HL-60 (cell line): ENCODE results near the gene MGAT4C.

ENCODE experiments used
- DNase-seq, 2 experiments: peaks; one replicate each; pipeline ENCODE4 v3.0.0-alpha.2; 2010 to 2020; ENCODE audit warnings: low read depth in 1 of 2, low spot score in 1 of 2
- H3K27ac ChIP-seq: fragments of 250-450 bp; sonication (Bioruptor Pico); replicated peaks from 2 replicates; pipeline ENCODE4 v1.5.1; 2020; ENCODE audit warnings: mild to moderate bottlenecking, moderate library complexity
- H3K27me3 ChIP-seq: fragments of 250-450 bp; sonication (Bioruptor Pico); 2 replicates; pipeline ENCODE4 v1.5.1; 2021; ENCODE audit warnings: mild to moderate bottlenecking, moderate library complexity; ENCODE audit not compliant: insufficient read depth, poor library complexity, severe bottlenecking
- H3K4me3 ChIP-seq: replicated peaks from 2 replicates; pipeline ENCODE4 v1.5.1; 2011; ENCODE audit warnings: mild to moderate bottlenecking, control low read depth, low read length; ENCODE audit not compliant: insufficient read depth
- CTCF ChIP-seq: IDR thresholded peaks from one replicate; pipeline ENCODE4 v1.5.1; 2011; ENCODE audit warnings: low read length, control low read depth, inconsistent platforms; ENCODE audit not compliant: insufficient read depth
- GABPA ChIP-seq: IDR thresholded peaks from 2 replicates; pipeline ENCODE4 v1.6.1; 2012; ENCODE audit warnings: low read depth
- POLR2AphosphoS5 ChIP-seq: IDR thresholded peaks from 2 replicates; pipeline ENCODE4 v1.6.1; 2012; ENCODE audit warnings: low read depth
- REST ChIP-seq: IDR thresholded peaks from 2 replicates; pipeline ENCODE4 v1.6.1; 2012; ENCODE audit warnings: low read depth; ENCODE audit not compliant: insufficient replicate concordance
- SPI1 ChIP-seq: IDR thresholded peaks from 2 replicates; pipeline ENCODE4 v1.6.1; 2012; ENCODE audit warnings: low read depth, mild to moderate bottlenecking, borderline replicate concordance

Gene MGAT4C

GRCh38 chr12:86196465-86196864 lies 59.7 kb downstream of the MGAT4C start:
- TF ChIP-seq POLR2AphosphoS5 (no peak), CTCF (no peak), REST (no peak), GABPA (no peak), SPI1 (no peak)
- Histone ChIP-seq H3K4me3 (no peak overlapping the region), H3K27me3 (no peaks in the 10 kb centered on the region), H3K27ac (no peak overlapping the region)
- DNase-seq: no peak

GRCh38 chr12:86194721-86195120 lies 61.5 kb downstream of the MGAT4C start:
- Histone ChIP-seq H3K27me3 (no peaks in the 10 kb centered on the region), H3K27ac (no peak overlapping the region), H3K4me3 (no peak overlapping the region)
- no peak for DNase-seq
- no peak for TF ChIP-seq SPI1
- no peak for TF ChIP-seq GABPA
- TF ChIP-seq CTCF: no peak
- TF ChIP-seq REST: no peak
- no peak for TF ChIP-seq POLR2AphosphoS5

- no peak for DNase-seq
- Histone ChIP-seq H3K4me3 (no peak overlapping the region), H3K27ac (no peak overlapping the region), H3K27me3 (no peaks in the 10 kb centered on the region)
- no peak for TF ChIP-seq REST
- TF ChIP-seq SPI1: no peak
Observed at GRCh38 chr12:86193931-86194330, 62.3 kb downstream of the MGAT4C start.

- TF ChIP-seq GABPA (no peak), CTCF (no peak), REST (no peak), SPI1 (no peak), POLR2AphosphoS5 (no peak)
- Histone ChIP-seq H3K27me3 (no peaks in the 10 kb centered on the region), H3K27ac (no peak overlapping the region), H3K4me3 (no peak overlapping the region)
- no peak for DNase-seq
Observed at GRCh38 chr12:86188226-86188625, 68.0 kb downstream of the MGAT4C start.
